Epithelial cell of prostate (primary cell): ENCODE results near the gene ALDH3B2.
"Not testable (repeated sequence)": the region's sequence is repeated elsewhere in the genome, so short reads cannot be mapped to it uniquely, and the experiment has no call there.

Experiments used
- DNase-seq: peaks from one replicate; pipeline ENCODE4 v3.0.0-alpha.2; 2011; ENCODE audit warnings: low read depth, low spot score
- H3K27ac ChIP-seq: fragments of 450-650 bp; 2 replicates; pipeline ENCODE4 v1.5.1; 2017; ENCODE audit warnings: mild to moderate bottlenecking

Gene ALDH3B2

GRCh38 chr11:67674442-67674871, at the start of gene ALDH3B2:
Gene ALDH3B2 (minus strand): TSS chr11:67674623. CDS start chr11:67666935, 7,688 bp downstream.
- peak; percentile 87 for DNase-seq
- peak within 1 kb of the TSS; percentile 63 for H3K27ac ChIP-seq

DNA sequence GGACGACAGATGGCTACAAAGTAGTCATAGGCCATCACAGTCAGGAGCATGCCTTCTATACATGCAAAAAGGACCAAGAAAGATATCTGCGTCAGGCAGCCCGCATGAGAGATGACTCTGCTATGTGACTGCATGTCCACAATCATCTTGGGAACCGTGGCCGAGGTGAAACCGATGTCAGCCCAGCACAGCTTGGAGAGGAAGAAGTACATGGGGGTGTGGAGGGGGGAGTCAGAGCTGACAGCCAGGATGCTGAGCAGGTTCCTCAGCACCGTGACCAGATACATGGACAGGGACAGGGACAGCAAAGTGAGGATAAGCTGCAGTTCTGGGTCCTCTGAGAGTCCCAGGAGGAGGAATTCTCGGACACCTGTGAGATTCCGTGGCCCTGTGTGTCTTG, 48.6 kb upstream of the ALDH3B2 start:
- not testable (repeated sequence) for DNase-seq, H3K27ac ChIP-seq

DNA sequence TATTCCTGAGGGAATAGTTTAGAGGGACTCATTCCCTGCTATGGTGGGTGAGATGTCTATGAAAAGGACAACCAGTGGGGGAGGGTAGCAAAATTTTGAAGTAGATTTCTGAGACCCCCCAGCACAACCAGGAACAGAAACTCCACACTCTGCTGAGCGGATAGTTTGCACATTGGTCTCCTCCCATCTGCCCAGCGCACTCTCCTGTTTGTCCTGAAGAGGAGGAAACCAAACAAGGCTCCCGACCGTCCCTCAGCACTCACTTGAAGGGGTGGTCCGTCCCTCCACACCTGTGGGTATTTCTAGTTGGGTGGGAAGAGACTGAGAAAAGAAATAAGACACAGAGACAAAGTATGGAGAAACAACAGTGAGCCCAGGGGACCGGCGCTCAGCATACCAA, 41.8 kb upstream of the ALDH3B2 start:
- H3K27ac ChIP-seq, DNase-seq: not testable (repeated sequence)

- H3K27ac ChIP-seq, DNase-seq: not testable (repeated sequence)
Measured at GRCh38 chr11:67715801-67716200, 41.4 kb upstream of the ALDH3B2 start.

DNA sequence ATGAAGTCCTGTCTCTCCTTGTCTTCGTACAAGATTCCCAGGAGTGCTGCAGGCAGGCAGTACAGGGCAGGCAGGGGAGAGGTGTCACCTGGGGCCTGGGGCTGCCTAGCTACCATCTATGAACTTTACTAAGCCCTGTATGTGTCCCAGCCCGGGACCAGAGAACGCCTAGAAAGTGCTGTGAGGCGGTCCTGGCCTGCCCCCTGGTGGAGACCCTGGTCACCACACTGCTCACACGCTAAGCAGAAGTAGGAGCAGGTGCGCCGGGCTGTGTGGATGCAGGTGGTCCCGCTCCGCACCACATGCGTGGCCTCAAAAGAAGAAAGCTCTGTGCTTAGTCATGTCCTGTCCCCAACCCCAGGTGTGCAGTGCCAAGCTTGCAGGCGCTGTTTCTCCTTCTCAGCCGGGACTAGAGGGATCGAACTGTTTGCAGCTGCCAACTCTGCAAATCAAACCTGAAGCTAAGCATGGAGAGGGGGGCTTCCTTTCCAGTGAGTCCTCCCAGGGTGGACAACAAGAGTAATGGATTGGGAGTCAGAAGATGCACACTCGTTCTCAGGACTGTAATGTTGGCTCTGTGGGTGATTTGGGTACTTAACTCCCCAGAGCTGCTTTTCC, 39.6 kb upstream of the ALDH3B2 start:
- not testable (repeated sequence) for H3K27ac ChIP-seq, DNase-seq

GRCh38 chr11:67711676-67712075, 37.3 kb upstream of the ALDH3B2 start:
- not testable (repeated sequence) for H3K27ac ChIP-seq, DNase-seq

GRCh38 chr11:67711212-67711611, 36.8 kb upstream of the ALDH3B2 start:
- not testable (repeated sequence) for H3K27ac ChIP-seq, DNase-seq

GRCh38 chr11:67709806-67710205, 35.4 kb upstream of the ALDH3B2 start:
- DNase-seq = not testable (repeated sequence)

DNA sequence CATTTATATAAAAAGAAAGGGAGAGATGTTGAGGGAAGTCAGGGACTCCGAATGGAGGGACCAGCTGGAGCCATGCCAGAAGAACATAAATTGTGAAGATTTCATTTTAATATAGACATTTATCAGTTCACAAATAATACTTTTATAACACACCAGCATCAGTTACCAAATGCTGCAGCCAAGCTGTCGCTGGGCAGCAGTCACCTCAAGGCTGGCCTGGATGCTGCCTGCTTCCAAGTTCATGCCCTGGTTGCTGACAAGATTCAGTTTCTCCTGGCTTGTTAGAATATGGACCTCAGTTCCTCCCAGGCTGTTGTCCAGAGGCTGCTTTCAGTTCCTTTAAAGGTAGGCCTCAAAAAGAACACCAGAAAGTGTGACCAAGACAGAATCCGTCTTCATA, 30.8 kb upstream of the ALDH3B2 start:
- no peak overlapping the region for H3K27ac ChIP-seq
- DNase-seq = no peak

More at GRCh38 chr11:67709806-67710205, 35.4 kb upstream of the ALDH3B2 start:
- not testable (repeated sequence) for H3K27ac ChIP-seq

DNA sequence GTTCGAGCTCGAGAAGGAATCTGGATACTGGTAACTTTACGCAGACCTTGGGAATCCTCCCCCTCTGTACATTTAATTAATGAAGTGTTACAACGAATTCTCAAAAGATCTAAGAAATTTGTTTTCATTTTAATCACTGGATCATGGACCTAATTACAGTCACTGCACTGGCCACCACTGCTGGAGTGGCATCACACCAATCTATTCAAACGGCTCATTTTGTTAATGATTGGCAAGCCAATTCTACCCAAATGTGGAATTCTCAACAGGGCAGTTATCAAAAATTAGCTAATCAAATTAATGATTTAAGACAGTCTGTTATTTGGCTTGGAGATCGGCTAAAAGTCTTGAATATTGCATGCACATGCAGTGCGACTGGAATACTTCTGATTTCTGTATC, 30.1 kb upstream of the ALDH3B2 start:
- H3K27ac ChIP-seq = no peak overlapping the region

DNA sequence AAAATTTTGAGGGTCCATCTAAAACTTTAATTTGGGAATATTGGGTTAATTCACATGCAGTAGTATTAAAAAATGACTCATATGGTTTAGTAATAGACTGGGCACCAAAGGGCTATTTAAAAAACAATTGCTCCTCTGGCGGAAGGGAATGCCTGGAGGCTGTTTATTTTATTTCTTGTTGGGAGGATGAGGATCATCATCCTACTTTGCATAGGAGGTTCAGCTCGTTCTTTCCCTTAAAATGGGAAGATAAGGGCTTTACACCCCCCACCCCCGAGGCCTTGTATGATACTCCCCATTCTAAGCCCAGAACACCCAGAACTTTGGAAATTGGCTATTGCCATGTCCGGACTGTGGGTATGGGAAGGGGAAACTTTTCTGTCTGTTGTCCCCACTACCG, 29.3 kb upstream of the ALDH3B2 start:
- DNase-seq, H3K27ac ChIP-seq: not testable (repeated sequence)

More for the DNA sequence above, 30.1 kb upstream of the ALDH3B2 start:
- DNase-seq = no peak

DNA sequence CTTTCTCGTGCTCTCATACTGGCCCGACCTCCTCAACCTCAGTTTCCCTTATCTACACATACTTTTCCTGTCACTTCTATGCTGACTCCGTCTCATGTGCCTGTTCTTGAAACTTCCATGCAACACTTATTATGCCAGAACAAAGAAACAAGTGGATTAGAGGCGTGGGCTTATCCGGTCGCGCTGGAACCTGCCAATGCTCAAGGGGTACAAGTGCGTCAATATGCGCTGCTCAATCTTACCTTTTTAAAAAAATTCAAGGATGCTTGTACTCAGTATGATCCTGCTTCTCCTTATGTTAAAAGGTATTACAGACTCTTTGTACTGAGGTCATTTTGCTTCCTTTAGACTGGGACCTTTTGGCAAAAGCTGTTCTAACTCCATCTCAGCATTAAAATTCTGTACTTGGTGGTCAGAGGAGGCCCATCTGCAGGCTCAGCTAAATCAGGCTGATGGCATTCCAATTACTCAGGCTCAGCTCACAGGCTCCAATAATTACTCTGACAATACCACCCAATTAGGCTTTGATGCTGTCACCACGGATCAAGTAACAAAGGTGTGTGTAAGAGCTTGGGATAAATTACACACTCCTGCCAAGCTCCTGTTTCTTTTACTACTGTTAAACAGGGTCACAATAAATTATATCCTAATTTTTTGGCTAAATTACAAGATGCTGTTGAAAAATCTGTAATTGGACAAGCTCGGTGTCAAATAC, 26.3 kb upstream of the ALDH3B2 start:
- H3K27ac ChIP-seq = no peak overlapping the region
- DNase-seq = no peak

DNA sequence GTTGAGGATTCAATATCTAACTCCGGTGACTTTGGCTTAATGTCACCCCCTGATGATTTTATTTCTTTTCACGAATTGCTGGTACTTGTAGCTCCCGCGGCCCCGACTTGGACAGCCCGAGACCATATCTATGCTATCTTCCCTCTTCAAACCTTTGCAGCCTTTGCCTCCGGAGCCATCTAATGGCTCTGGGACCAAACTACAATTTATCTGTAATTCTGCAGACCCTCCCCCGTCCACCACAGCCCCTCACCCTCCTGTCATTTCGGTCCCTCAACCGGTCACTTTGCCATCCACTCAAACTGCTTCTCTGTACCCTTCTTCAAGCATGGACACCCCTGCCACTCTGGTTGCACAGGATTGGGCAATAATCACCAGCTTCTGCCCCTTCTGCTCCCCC, 25.7 kb upstream of the ALDH3B2 start:
- H3K27ac ChIP-seq = no peak overlapping the region
- DNase-seq = no peak

DNA sequence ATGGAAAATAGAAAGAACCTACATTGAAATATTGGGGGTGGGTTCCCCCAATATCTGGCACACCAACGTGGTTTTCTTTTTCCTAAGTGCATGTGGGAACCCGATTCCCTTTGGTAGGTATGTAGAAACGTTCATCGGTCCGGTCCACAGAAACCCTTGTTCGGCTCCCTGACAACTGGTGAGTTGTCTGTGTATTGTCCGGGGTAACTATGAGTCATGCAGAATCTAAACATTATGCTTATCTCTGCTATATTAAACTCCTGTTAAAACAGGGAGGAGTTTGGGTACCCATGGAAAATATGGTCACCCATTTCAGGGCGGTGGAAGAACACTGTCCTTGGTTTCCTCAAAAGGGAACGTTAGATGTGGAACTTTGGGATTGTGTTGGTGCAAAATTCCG, 25.1 kb upstream of the ALDH3B2 start:
- no peak overlapping the region for H3K27ac ChIP-seq
- no peak for DNase-seq

- no peak for DNase-seq
- no peak overlapping the region for H3K27ac ChIP-seq
Measured at GRCh38 chr11:67698247-67698646, 23.8 kb upstream of the ALDH3B2 start.

GRCh38 chr11:67697846-67698245, 23.4 kb upstream of the ALDH3B2 start:
- DNase-seq = no peak
- H3K27ac ChIP-seq = no peak overlapping the region

- H3K27ac ChIP-seq = no peak overlapping the region
- DNase-seq = no peak
Measured at GRCh38 chr11:67696998-67697397, 22.6 kb upstream of the ALDH3B2 start.

- no peak overlapping the region for H3K27ac ChIP-seq
- no peak for DNase-seq
Measured at GRCh38 chr11:67695606-67696005, 21.2 kb upstream of the ALDH3B2 start.

GRCh38 chr11:67694875-67695555, 20.6 kb upstream of the ALDH3B2 start:
- no peak for DNase-seq
- no peak overlapping the region for H3K27ac ChIP-seq

GRCh38 chr11:67691149-67691548, 16.7 kb upstream of the ALDH3B2 start:
- no peak for DNase-seq
- no peak overlapping the region for H3K27ac ChIP-seq

DNA sequence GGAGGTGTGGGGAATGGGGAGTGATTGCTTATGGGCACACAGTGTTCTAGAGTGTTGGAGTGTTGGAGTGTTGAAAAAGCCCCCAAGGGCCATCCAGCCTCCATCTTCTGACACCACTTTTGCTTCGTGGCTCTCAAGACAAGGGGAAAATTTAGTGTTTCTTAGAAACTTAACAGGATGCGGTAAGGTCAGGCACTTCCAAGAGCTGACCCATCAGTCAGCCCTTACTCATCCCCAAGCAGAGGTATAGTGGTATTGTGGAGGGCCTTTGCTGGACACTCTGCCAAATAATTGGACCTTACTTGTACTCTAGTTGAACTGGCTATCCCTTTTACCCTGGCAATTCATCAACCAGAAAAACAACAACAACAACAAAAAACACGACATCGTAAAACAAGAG, 14.8 kb upstream of the ALDH3B2 start:
- H3K27ac ChIP-seq = no peak overlapping the region
- DNase-seq = no peak
